HT-29 (cell line): ENCODE measurements around the gene WDR13. TPM values are rescaled to one million over a fixed set of nuclear protein-coding genes. Genes with fewer than 3 reads are reported as not detected.
"Not testable (repeated sequence)": the region's sequence is repeated elsewhere in the genome, so short reads cannot be mapped to it uniquely, and the experiment has no call there.

ENCODE experiments used
- DNase-seq: peaks from one replicate; pipeline ENCODE4 v3.0.0-alpha.2; 2015; ENCODE audit warnings: low spot score
- small RNA-seq: library from RNA; depleted of rRNA; stranded (forward); fragments of <200 nt; gene quantifications from one replicate; pipeline ENCODE3, GENCODE V24; 2014
- total RNA-seq: library from RNA; depleted of rRNA; stranded (reverse); fragments of >200 nt; shearing (Covaris generic); gene quantifications from 2 replicates; pipeline ENCODE4 v1.2.3, GENCODE V29; 2014; rRNA removed

WDR13 gene
- total RNA-seq, 1 experiment from 2014 or later, result 165 TPM

DNA sequence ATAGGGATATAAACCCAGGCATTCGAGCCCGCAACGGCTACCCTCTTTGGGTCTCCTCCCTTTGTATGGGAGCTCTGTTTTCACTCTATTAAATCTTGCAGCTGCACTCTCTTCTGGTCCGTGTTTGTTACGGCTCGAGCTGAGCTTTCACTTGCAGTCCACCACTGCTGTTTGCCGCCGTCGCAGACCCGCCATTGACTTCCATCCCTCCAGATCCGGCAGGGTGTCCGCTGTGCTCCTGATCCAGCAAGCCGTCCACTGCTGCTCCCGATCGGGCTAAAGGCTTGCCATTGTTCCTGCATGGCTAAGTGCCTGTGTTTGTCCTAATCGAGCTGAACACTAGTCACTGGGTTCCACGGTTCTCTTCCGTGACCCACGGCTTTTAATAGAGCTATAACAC is 57.5 kb downstream of the WDR13 start:
- not testable (repeated sequence) for DNase-seq

Small RNA genes lying within 50 kb of the gene (small RNA-seq; reads per million reads assigned to genes)
- not detected for gene MRPL32P1

Other genes starting within 250 kb of the WDR13 start
- gene SSX3, start 240.8 kb upstream of the WDR13 start, total RNA-seq, result not detected in 2 replicates
- not detected in 2 replicates for gene SSX4, start 214.0 kb upstream of the WDR13 start, total RNA-seq
- gene SSX4B, start 185.5 kb upstream of the WDR13 start, total RNA-seq, result not detected in 2 replicates
- 103 and 136 TPM in 2 replicates for gene SLC38A5, start 127.2 kb upstream of the WDR13 start, total RNA-seq
- 102 and 118 TPM in 2 replicates for gene FTSJ1, start 121.3 kb upstream of the WDR13 start, total RNA-seq
- gene PORCN, start 88.5 kb upstream of the WDR13 start, total RNA-seq, result 6.5 and 8.7 TPM in 2 replicates
- 285 and 311 TPM in 2 replicates for gene EBP, start 75.7 kb upstream of the WDR13 start, total RNA-seq
- gene TBC1D25, start 57.8 kb upstream of the WDR13 start, total RNA-seq, result 5.6 and 10.5 TPM in 2 replicates
- gene RBM3, start 23.0 kb upstream of the WDR13 start, total RNA-seq, result 134 and 135 TPM in 2 replicates
- gene WAS, start 86.3 kb downstream of the WDR13 start, total RNA-seq, result 0.15 and 0.50 TPM in 2 replicates
- 25.3 and 26.2 TPM in 2 replicates for gene SUV39H1, start 99.2 kb downstream of the WDR13 start, total RNA-seq
- 0.63 TPM in 1 of 2 replicates, not detected in the other for gene GLOD5, start 164.3 kb downstream of the WDR13 start, total RNA-seq
- not detected in 2 replicates for gene GATA1, start 189.1 kb downstream of the WDR13 start, total RNA-seq
- 60.6 and 65.2 TPM in 2 replicates for gene HDAC6, start 204.6 kb downstream of the WDR13 start, total RNA-seq
- gene ERAS, start 229.0 kb downstream of the WDR13 start, total RNA-seq, result not detected in 2 replicates
- not detected in 2 replicates for gene PCSK1N, start 238.1 kb downstream of the WDR13 start, total RNA-seq